SK-N-SH (cell line): ENCODE measurements around the gene GRB2. TPM values are rescaled to one million over a fixed set of nuclear protein-coding genes. Genes with fewer than 3 reads are reported as not detected.

ENCODE experiments used
- CHD2 ChIP-seq: fragments of 150-350 bp; IDR thresholded peaks from 2 replicates; pipeline ENCODE4 v1.6.1; 2018; ENCODE audit warnings: low read length; ENCODE audit not compliant: partially characterized antibody
- EZH2phosphoT487 ChIP-seq: fragments of 200-600 bp; sonication (generic); IDR thresholded peaks from 2 replicates; pipeline ENCODE4 v1.6.1; 2017; ENCODE audit warnings: low read depth, mixed run types, mild to moderate bottlenecking, antibody characterized with exemption, moderate library complexity, borderline replicate concordance
- FOSL2 ChIP-seq: IDR thresholded peaks from 2 replicates; pipeline ENCODE4 v1.4.0; 2012; ENCODE audit warnings: low read depth, mild to moderate bottlenecking, moderate library complexity, borderline replicate concordance
- MEF2A ChIP-seq: IDR thresholded peaks from 2 replicates; pipeline ENCODE4 v1.4.0; 2012; ENCODE audit warnings: low read depth, borderline replicate concordance
- RAD21 ChIP-seq: IDR thresholded peaks from 2 replicates; pipeline ENCODE4 v1.6.1; 2012; ENCODE audit warnings: mild to moderate bottlenecking, low read length
- TAF1 ChIP-seq: IDR thresholded peaks from 2 replicates; pipeline ENCODE4 v1.6.1; 2012; ENCODE audit warnings: low read depth, mild to moderate bottlenecking, low read length, moderate library complexity, borderline replicate concordance
- YY1 ChIP-seq: IDR thresholded peaks from 2 replicates; pipeline ENCODE4 v1.4.0; 2012; ENCODE audit warnings: low read depth, mild to moderate bottlenecking
- polyA plus RNA-seq, 3 experiments: library from polyadenylated mRNA; depleted of rRNA; stranded (reverse); fragments of >200 nt; gene quantifications; 2 replicates each; pipeline ENCODE4 v1.2.3, GENCODE V29; 2012
- TF ChIP-seq, protein P1 (sequence below): fragments of 200-600 bp; sonication (generic); IDR thresholded peaks from 2 replicates; pipeline ENCODE4 v1.6.1; 2017; ENCODE audit warnings: antibody characterized with exemption, mild to moderate bottlenecking, moderate library complexity
- TF ChIP-seq, protein P2 (sequence below): IDR thresholded peaks from 2 replicates; pipeline ENCODE4 v1.4.0; 2012; ENCODE audit warnings: low read depth, borderline replicate concordance
- TF ChIP-seq, protein P3 (sequence below): IDR thresholded peaks from 2 replicates; pipeline ENCODE4 v1.4.0; 2012; ENCODE audit warnings: low read depth, borderline replicate concordance
- TF ChIP-seq, protein P4 (sequence below): IDR thresholded peaks from 2 replicates; pipeline ENCODE4 v1.6.1; 2012; ENCODE audit warnings: mild to moderate bottlenecking, low read depth, low read length, moderate library complexity
- TF ChIP-seq, protein P5 (sequence below): fragments of 150-350 bp; IDR thresholded peaks from 2 replicates; pipeline ENCODE4 v1.6.1; 2017; ENCODE audit warnings: antibody characterized with exemption, low read length, low read depth, borderline replicate concordance
- TF ChIP-seq, protein P6 (sequence below): fragments of 150-350 bp; IDR thresholded peaks from 2 replicates; pipeline ENCODE4 v1.6.1; 2016; ENCODE audit warnings: mild to moderate bottlenecking, low read depth, low read length

GRB2 gene
- polyA plus RNA-seq, 1 of the 3 experiments (the other 2 are of a cell fraction), result 89.6 TPM

DNA sequence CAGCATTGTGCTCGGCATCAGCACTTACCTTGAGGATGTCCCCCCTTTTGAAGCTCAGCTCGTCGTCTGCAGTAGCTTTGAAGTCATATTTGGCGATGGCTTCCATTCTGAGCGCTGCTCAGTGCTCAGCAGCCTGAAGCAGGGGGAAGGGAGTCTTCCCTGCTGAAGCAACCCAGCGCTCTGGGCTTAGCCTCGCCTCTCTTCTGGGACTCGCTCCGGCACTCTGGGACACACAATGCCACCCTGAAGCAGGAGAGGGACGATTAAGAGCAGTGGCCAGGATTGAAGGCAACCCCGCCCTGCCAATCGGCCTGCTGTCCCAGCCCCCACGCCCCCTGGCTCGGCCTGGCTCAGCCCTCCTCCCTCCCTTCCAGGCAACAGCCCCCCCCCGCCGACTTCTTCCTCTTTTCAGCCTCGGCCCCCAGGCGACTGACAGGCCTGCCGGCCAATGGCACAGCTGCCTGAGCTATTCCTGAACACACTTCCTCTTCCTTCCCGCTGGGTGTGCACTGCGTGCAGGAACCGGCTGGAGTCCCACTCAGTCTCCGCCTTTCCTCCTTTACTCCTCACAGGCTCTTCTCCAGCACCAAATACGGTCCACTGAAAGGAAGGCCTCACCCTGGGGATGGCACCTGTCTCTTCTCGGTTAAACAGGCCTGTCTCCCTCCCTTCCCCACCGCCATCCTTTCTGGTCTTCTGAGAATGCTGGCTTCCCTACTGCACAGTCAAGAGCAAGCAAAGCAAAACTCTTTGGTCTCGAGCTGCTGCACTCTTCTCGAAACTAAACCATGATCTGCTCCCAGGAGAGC lies 11.8 kb downstream of the GRB2 start (continued):
- TF ChIP-seq, protein P1, sequence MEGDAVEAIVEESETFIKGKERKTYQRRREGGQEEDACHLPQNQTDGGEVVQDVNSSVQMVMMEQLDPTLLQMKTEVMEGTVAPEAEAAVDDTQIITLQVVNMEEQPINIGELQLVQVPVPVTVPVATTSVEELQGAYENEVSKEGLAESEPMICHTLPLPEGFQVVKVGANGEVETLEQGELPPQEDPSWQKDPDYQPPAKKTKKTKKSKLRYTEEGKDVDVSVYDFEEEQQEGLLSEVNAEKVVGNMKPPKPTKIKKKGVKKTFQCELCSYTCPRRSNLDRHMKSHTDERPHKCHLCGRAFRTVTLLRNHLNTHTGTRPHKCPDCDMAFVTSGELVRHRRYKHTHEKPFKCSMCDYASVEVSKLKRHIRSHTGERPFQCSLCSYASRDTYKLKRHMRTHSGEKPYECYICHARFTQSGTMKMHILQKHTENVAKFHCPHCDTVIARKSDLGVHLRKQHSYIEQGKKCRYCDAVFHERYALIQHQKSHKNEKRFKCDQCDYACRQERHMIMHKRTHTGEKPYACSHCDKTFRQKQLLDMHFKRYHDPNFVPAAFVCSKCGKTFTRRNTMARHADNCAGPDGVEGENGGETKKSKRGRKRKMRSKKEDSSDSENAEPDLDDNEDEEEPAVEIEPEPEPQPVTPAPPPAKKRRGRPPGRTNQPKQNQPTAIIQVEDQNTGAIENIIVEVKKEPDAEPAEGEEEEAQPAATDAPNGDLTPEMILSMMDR, result peak; percentile 15; the same call in 1 of the 2 replicates
- peak; percentile 22; the same call in 1 of the 2 replicates for TF ChIP-seq YY1
- TF ChIP-seq, protein P2, sequence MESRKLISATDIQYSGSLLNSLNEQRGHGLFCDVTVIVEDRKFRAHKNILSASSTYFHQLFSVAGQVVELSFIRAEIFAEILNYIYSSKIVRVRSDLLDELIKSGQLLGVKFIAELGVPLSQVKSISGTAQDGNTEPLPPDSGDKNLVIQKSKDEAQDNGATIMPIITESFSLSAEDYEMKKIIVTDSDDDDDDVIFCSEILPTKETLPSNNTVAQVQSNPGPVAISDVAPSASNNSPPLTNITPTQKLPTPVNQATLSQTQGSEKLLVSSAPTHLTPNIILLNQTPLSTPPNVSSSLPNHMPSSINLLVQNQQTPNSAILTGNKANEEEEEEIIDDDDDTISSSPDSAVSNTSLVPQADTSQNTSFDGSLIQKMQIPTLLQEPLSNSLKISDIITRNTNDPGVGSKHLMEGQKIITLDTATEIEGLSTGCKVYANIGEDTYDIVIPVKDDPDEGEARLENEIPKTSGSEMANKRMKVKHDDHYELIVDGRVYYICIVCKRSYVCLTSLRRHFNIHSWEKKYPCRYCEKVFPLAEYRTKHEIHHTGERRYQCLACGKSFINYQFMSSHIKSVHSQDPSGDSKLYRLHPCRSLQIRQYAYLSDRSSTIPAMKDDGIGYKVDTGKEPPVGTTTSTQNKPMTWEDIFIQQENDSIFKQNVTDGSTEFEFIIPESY, result no peak
- no peak for TF ChIP-seq FOSL2
- TF ChIP-seq CHD2, result peak; percentile 96
- no peak for TF ChIP-seq MEF2A
- peak; percentile 11; the same call in 1 of the 2 replicates for TF ChIP-seq RAD21
- TF ChIP-seq, protein P3, sequence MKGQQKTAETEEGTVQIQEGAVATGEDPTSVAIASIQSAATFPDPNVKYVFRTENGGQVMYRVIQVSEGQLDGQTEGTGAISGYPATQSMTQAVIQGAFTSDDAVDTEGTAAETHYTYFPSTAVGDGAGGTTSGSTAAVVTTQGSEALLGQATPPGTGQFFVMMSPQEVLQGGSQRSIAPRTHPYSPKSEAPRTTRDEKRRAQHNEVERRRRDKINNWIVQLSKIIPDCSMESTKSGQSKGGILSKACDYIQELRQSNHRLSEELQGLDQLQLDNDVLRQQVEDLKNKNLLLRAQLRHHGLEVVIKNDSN, result no peak
- TF ChIP-seq, protein P4, sequence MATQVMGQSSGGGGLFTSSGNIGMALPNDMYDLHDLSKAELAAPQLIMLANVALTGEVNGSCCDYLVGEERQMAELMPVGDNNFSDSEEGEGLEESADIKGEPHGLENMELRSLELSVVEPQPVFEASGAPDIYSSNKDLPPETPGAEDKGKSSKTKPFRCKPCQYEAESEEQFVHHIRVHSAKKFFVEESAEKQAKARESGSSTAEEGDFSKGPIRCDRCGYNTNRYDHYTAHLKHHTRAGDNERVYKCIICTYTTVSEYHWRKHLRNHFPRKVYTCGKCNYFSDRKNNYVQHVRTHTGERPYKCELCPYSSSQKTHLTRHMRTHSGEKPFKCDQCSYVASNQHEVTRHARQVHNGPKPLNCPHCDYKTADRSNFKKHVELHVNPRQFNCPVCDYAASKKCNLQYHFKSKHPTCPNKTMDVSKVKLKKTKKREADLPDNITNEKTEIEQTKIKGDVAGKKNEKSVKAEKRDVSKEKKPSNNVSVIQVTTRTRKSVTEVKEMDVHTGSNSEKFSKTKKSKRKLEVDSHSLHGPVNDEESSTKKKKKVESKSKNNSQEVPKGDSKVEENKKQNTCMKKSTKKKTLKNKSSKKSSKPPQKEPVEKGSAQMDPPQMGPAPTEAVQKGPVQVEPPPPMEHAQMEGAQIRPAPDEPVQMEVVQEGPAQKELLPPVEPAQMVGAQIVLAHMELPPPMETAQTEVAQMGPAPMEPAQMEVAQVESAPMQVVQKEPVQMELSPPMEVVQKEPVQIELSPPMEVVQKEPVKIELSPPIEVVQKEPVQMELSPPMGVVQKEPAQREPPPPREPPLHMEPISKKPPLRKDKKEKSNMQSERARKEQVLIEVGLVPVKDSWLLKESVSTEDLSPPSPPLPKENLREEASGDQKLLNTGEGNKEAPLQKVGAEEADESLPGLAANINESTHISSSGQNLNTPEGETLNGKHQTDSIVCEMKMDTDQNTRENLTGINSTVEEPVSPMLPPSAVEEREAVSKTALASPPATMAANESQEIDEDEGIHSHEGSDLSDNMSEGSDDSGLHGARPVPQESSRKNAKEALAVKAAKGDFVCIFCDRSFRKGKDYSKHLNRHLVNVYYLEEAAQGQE, result peak; percentile 54
- TF ChIP-seq, protein P5, sequence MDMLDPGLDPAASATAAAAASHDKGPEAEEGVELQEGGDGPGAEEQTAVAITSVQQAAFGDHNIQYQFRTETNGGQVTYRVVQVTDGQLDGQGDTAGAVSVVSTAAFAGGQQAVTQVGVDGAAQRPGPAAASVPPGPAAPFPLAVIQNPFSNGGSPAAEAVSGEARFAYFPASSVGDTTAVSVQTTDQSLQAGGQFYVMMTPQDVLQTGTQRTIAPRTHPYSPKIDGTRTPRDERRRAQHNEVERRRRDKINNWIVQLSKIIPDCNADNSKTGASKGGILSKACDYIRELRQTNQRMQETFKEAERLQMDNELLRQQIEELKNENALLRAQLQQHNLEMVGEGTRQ, result no peak
- peak; percentile 96 for TF ChIP-seq TAF1
- TF ChIP-seq, protein P6, sequence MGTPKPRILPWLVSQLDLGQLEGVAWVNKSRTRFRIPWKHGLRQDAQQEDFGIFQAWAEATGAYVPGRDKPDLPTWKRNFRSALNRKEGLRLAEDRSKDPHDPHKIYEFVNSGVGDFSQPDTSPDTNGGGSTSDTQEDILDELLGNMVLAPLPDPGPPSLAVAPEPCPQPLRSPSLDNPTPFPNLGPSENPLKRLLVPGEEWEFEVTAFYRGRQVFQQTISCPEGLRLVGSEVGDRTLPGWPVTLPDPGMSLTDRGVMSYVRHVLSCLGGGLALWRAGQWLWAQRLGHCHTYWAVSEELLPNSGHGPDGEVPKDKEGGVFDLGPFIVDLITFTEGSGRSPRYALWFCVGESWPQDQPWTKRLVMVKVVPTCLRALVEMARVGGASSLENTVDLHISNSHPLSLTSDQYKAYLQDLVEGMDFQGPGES, result peak; percentile 77
- TF ChIP-seq EZH2phosphoT487, result no peak
